ENCODE measurements around the gene LRIG3. TPM values are rescaled to one million over a fixed set of nuclear protein-coding genes. Genes with fewer than 3 reads are reported as not detected.
"Not testable (repeated sequence)": the region's sequence is repeated elsewhere in the genome, so short reads cannot be mapped to it uniquely, and the experiment has no call there.

The LRIG3 gene
- total and polyA plus RNA-seq, 2 donors (not counting 1 experiment from before 2014, with no cell fraction given), result 37.1 to 118 TPM

- TF ChIP-seq CTCF (conservative IDR thresholded peaks at IDR 0.05 in 1 of 2, IDR thresholded peaks at IDR 0.05 in 1 of 2; ENCODE audit: low read depth in 1 of 2, low read length in 2 of 2) (no peak), EZH2 (IDR thresholded peaks at IDR 0.05; ENCODE audit: low read length, missing control alignments) (no peak)
- H2AFZ ChIP-seq (ENCODE audit: low read length), result no peak overlapping the region
- no peaks in the 10 kb centered on the region for H3K27me3 ChIP-seq (ENCODE audit: control insufficient read depth, insufficient read depth, low read length)
- no peak overlapping the region for H3K9ac ChIP-seq (ENCODE audit: insufficient read depth, low read length)
- H3K4me1 ChIP-seq (ENCODE audit: control insufficient read depth, extremely low read depth, insufficient read depth, low read length), result no peaks in the 10 kb centered on the region
- no peak overlapping the region for H3K4me2 ChIP-seq (ENCODE audit: extremely low read depth, insufficient read depth, low read length)
- no peaks in the 10 kb centered on the region for H4K20me1 ChIP-seq (ENCODE audit: control insufficient read depth, extremely low read depth, insufficient read depth, low read length)
- peak; percentile 52 to 87 for DNase-seq (ENCODE audit: low read depth in 2 of 2)
- H3K27ac ChIP-seq (ENCODE audit: insufficient read depth, low read length), result no peak overlapping the region
- no peak overlapping the region for H3K4me3 ChIP-seq (replicated peaks in 1 of 4; ENCODE audit: control extremely low read depth in 1 of 4, insufficient read depth in 1 of 4, low read depth in 3 of 4, low read length in 4 of 4)
- peaks cover 9% of the 10 kb centered on the region for H3K36me3 ChIP-seq (ENCODE audit: control insufficient read depth, insufficient read depth, low read length)
- H3K9me3 ChIP-seq (ENCODE audit: control insufficient read depth, insufficient read depth, low read depth, low read length), result no peaks in the 10 kb centered on the region
- H3K79me2 ChIP-seq (ENCODE audit: control insufficient read depth, insufficient read depth, low read length), result peaks cover 11% of the 10 kb centered on the region
These were observed 12.9 kb downstream of the LRIG3 start for GRCh38 chr12:58907391-58907790.

GRCh38 chr12:58906917-58907316, 13.4 kb downstream of the LRIG3 start:
- H4K20me1 ChIP-seq (ENCODE audit: control insufficient read depth, extremely low read depth, insufficient read depth, low read length), result no peaks in the 10 kb centered on the region
- no peak for TF ChIP-seq EZH2 (IDR thresholded peaks at IDR 0.05; ENCODE audit: low read length, missing control alignments)
- no peak for TF ChIP-seq CTCF (conservative IDR thresholded peaks at IDR 0.05 in 1 of 2, IDR thresholded peaks at IDR 0.05 in 1 of 2; ENCODE audit: low read depth in 1 of 2, low read length in 2 of 2)
- no peaks in the 10 kb centered on the region for H3K27me3 ChIP-seq (ENCODE audit: control insufficient read depth, insufficient read depth, low read length)
- peaks cover 10% of the 10 kb centered on the region for H3K79me2 ChIP-seq (ENCODE audit: control insufficient read depth, insufficient read depth, low read length)
- DNase-seq (ENCODE audit: low read depth in 2 of 2), result no peak
- H3K27ac ChIP-seq (ENCODE audit: insufficient read depth, low read length), result no peak overlapping the region
- H3K36me3 ChIP-seq (ENCODE audit: control insufficient read depth, insufficient read depth, low read length), result peaks cover 9% of the 10 kb centered on the region
- H2AFZ ChIP-seq (ENCODE audit: low read length), result no peak overlapping the region
- no peak overlapping the region for H3K9ac ChIP-seq (ENCODE audit: insufficient read depth, low read length)
- no peaks in the 10 kb centered on the region for H3K4me1 ChIP-seq (ENCODE audit: control insufficient read depth, extremely low read depth, insufficient read depth, low read length)
- no peak overlapping the region for H3K4me3 ChIP-seq (replicated peaks in 1 of 4; ENCODE audit: control extremely low read depth in 1 of 4, insufficient read depth in 1 of 4, low read depth in 3 of 4, low read length in 4 of 4)
- H3K4me2 ChIP-seq (ENCODE audit: extremely low read depth, insufficient read depth, low read length), result no peak overlapping the region
- no peaks in the 10 kb centered on the region for H3K9me3 ChIP-seq (ENCODE audit: control insufficient read depth, insufficient read depth, low read depth, low read length)

- H3K4me3 ChIP-seq (replicated peaks in 1 of 4; ENCODE audit: control extremely low read depth in 1 of 4, insufficient read depth in 1 of 4, low read depth in 3 of 4, low read length in 4 of 4), result no peak overlapping the region
- no peak overlapping the region for H3K27ac ChIP-seq (ENCODE audit: insufficient read depth, low read length)
- no peaks in the 10 kb centered on the region for H4K20me1 ChIP-seq (ENCODE audit: control insufficient read depth, extremely low read depth, insufficient read depth, low read length)
- H3K9me3 ChIP-seq (ENCODE audit: control insufficient read depth, insufficient read depth, low read depth, low read length), result no peaks in the 10 kb centered on the region
- H3K27me3 ChIP-seq (ENCODE audit: control insufficient read depth, insufficient read depth, low read length), result no peaks in the 10 kb centered on the region
- no peak overlapping the region for H3K9ac ChIP-seq (ENCODE audit: insufficient read depth, low read length)
- no peak overlapping the region for H2AFZ ChIP-seq (ENCODE audit: low read length)
- H3K36me3 ChIP-seq (ENCODE audit: control insufficient read depth, insufficient read depth, low read length), result peaks cover 7% of the 10 kb centered on the region
- H3K4me1 ChIP-seq (ENCODE audit: control insufficient read depth, extremely low read depth, insufficient read depth, low read length), result no peaks in the 10 kb centered on the region
- H3K4me2 ChIP-seq (ENCODE audit: extremely low read depth, insufficient read depth, low read length), result no peak overlapping the region
- DNase-seq (ENCODE audit: low read depth in 2 of 2), result no peak
- TF ChIP-seq CTCF (conservative IDR thresholded peaks at IDR 0.05 in 1 of 2, IDR thresholded peaks at IDR 0.05 in 1 of 2; ENCODE audit: low read depth in 1 of 2, low read length in 2 of 2) (no peak), EZH2 (IDR thresholded peaks at IDR 0.05; ENCODE audit: low read length, missing control alignments) (no peak)
- H3K79me2 ChIP-seq (ENCODE audit: control insufficient read depth, insufficient read depth, low read length), result peaks cover 3% of the 10 kb centered on the region
These were observed 14.9 kb downstream of the LRIG3 start for GRCh38 chr12:58905422-58905821.

- H2AFZ ChIP-seq (ENCODE audit: low read length); H3K9ac ChIP-seq (ENCODE audit: insufficient read depth, low read length); H3K27me3 ChIP-seq (ENCODE audit: control insufficient read depth, insufficient read depth, low read length); H3K4me1 ChIP-seq (ENCODE audit: control insufficient read depth, extremely low read depth, insufficient read depth, low read length); H3K79me2 ChIP-seq (ENCODE audit: control insufficient read depth, insufficient read depth, low read length); H3K4me2 ChIP-seq (ENCODE audit: extremely low read depth, insufficient read depth, low read length); H3K9me3 ChIP-seq (ENCODE audit: control insufficient read depth, insufficient read depth, low read depth, low read length); H3K36me3 ChIP-seq (ENCODE audit: control insufficient read depth, insufficient read depth, low read length); DNase-seq (ENCODE audit: low read depth in 2 of 2); H3K27ac ChIP-seq (ENCODE audit: insufficient read depth, low read length); H3K4me3 ChIP-seq (replicated peaks in 1 of 4; ENCODE audit: control extremely low read depth in 1 of 4, insufficient read depth in 1 of 4, low read depth in 3 of 4, low read length in 4 of 4); H4K20me1 ChIP-seq (ENCODE audit: control insufficient read depth, extremely low read depth, insufficient read depth, low read length): not testable (repeated sequence)
These were observed 17.6 kb downstream of the LRIG3 start for GRCh38 chr12:58902726-58903125.
